Neural progenitor cell (in vitro differentiated cells): Measurements from ENCODE around the gene ZFPM1. TPM values are rescaled to one million over a fixed set of nuclear protein-coding genes. Genes with fewer than 3 reads are reported as not detected.

Experiments
- DNase-seq: peaks from one replicate; pipeline ENCODE4 v3.0.0-alpha.2; 2016; ENCODE audit warnings: low spot score
- H2AFZ ChIP-seq: fragments of 200-600 bp; sonication (generic); replicated peaks from 2 replicates; pipeline ENCODE4 v1.6.1; 2016; ENCODE audit warnings: antibody characterized with exemption
- H3F3A ChIP-seq: fragments of 200-600 bp; sonication (generic); 2 replicates; pipeline ENCODE4 v1.6.1; 2016; ENCODE audit warnings: antibody characterized with exemption, low read depth
- H3K27ac ChIP-seq: fragments of 200-600 bp; sonication (generic); 2 replicates; pipeline ENCODE4 v1.5.1; 2016; ENCODE audit warnings: mild to moderate bottlenecking
- H3K27me3 ChIP-seq: fragments of 200-600 bp; sonication (generic); 2 replicates; pipeline ENCODE4 v1.6.1; 2016; ENCODE audit warnings: mild to moderate bottlenecking, moderate library complexity
- H3K36me3 ChIP-seq: fragments of 200-600 bp; sonication (generic); 2 replicates; pipeline ENCODE4 v1.5.1; 2016
- H3K4me1 ChIP-seq: fragments of 200-600 bp; sonication (generic); 2 replicates; pipeline ENCODE4 v1.6.1; 2016; ENCODE audit warnings: mixed run types
- H3K4me2 ChIP-seq: fragments of 200-600 bp; sonication (generic); 2 replicates; pipeline ENCODE4 v1.6.1; 2016
- H3K4me3 ChIP-seq: fragments of 200-600 bp; sonication (generic); 2 replicates; pipeline ENCODE4 v1.5.1; 2016
- H3K79me2 ChIP-seq: fragments of 200-600 bp; sonication (generic); 2 replicates; pipeline ENCODE4 v1.6.1; 2016; ENCODE audit warnings: low read depth
- H3K9ac ChIP-seq: fragments of 200-600 bp; sonication (generic); 2 replicates; pipeline ENCODE4 v1.6.1; 2016
- H3K9me3 ChIP-seq: fragments of 200-600 bp; sonication (generic); 2 replicates; pipeline ENCODE4 v1.5.1; 2016; ENCODE audit warnings: low read depth
- H4K20me1 ChIP-seq: fragments of 200-600 bp; sonication (generic); 2 replicates; pipeline ENCODE4 v1.6.1; 2016; ENCODE audit warnings: low read depth
- H3K27ac Mint-ChIP-seq: 3 replicates; pipeline ENCODE4 v1.8.0; 2021; ENCODE audit warnings: mixed read lengths
- H3K27me3 Mint-ChIP-seq: 2 replicates; pipeline ENCODE4 v1.8.0; 2022; ENCODE audit warnings: low read depth, mild to moderate bottlenecking, inconsistent platforms, moderate library complexity, mixed read lengths; ENCODE audit not compliant: insufficient read depth
- H3K36me3 Mint-ChIP-seq: 3 replicates; pipeline ENCODE4 v1.8.0; 2021; ENCODE audit warnings: mixed read lengths
- H3K4me1 Mint-ChIP-seq: 3 replicates; pipeline ENCODE4 v1.8.0; 2021; ENCODE audit warnings: mixed read lengths
- H3K4me3 Mint-ChIP-seq: 3 replicates; pipeline ENCODE4 v1.8.0; 2021; ENCODE audit warnings: mild to moderate bottlenecking, moderate library complexity, mixed read lengths
- H3K9me3 Mint-ChIP-seq: 3 replicates; pipeline ENCODE4 v1.8.0; 2020; ENCODE audit warnings: mixed read lengths
- EZH2 ChIP-seq: fragments of 200-600 bp; sonication (generic); IDR thresholded peaks from 2 replicates; pipeline ENCODE4 v1.6.1; 2017; ENCODE audit warnings: antibody characterized with exemption, mild to moderate bottlenecking, moderate library complexity
- EZH2phosphoT487 ChIP-seq: fragments of 200-600 bp; sonication (generic); IDR thresholded peaks from 2 replicates; pipeline ENCODE4 v1.6.1; 2017; ENCODE audit warnings: antibody characterized with exemption
- total RNA-seq: library from RNA; depleted of rRNA; stranded (reverse); fragments of >200 nt; gene quantifications from 2 replicates; pipeline ENCODE4 v1.2.3, GENCODE V29; 2015; ENCODE audit warnings: low replicate concordance
- TF ChIP-seq, protein P1 (sequence below): fragments of 200-600 bp; sonication (generic); IDR thresholded peaks from 2 replicates; pipeline ENCODE4 v1.5.1; 2017; ENCODE audit warnings: antibody characterized with exemption, mild to moderate bottlenecking

ZFPM1 gene
- total RNA-seq, 1 donor from 2014 or later: 0.36 TPM

DNA sequence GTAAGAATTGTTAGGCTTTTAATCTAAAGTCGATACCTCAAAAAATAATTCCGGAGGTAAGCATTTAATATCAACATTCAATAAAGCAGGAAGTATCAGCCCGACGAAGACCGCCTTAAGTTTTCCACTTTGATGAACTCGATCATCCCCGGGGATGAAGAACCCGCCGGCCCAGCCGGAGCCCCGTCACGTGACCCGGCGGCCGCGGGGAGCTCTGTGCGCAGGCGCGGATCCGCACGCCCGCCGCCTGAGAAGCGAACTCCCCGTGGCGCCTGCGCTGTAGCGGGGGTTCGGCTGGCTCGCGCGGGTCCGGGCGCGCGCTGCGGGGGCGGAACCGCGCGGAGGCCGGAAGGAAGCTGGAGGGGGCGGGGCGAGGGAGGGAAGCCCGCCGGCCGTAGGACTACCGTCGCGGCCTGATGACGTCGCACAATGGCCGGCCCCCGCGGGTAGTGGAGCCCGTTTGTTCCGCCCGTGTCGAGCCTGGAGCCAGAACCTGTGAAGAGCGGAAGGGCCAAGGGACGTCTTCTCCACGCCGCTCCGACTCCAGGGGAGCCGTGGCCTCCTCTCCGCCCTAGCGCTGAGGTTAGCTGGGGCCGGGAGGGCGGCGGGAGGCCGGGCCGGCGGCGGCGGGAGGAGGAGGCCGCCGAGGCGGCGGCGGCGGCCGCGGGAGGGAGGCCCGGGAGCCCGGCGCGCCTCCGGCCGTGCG lies 117.1 kb downstream of the ZFPM1 start, which contains the start of gene ZC3H18:
ZC3H18 (plus strand) TSS at position 419 of the 706 bp plus-strand sequence. CDS start 6,721 bp downstream, outside the sequence.
- no peaks in the 10 kb centered on the region for H3K9me3 ChIP-seq
- H3K36me3 ChIP-seq: no peaks in the 10 kb centered on the region
- H3K27me3 Mint-ChIP-seq: no peaks in the 10 kb centered on the region
- H3K79me2 ChIP-seq: peaks cover 56% of the 10 kb centered on the region
- H3K9me3 Mint-ChIP-seq: no peaks in the 10 kb centered on the region
- peak within 1 kb of the TSS; percentile 95 for H3K4me3 Mint-ChIP-seq
- H3K4me2 ChIP-seq: peak within 1 kb of the TSS; percentile 91
- H3K4me1 Mint-ChIP-seq: peaks cover 34% of the 10 kb centered on the region
- peaks cover 5% of the 10 kb centered on the region for H3K36me3 Mint-ChIP-seq
- peak within 1 kb of the TSS; percentile 16 for H3K27ac Mint-ChIP-seq
- H3K27me3 ChIP-seq: no peaks in the 10 kb centered on the region
- H3K27ac ChIP-seq: peak within 1 kb of the TSS; percentile 80
- peak within 1 kb of the TSS; percentile 83 for H2AFZ ChIP-seq
- peak; percentile 99 for DNase-seq
- TF ChIP-seq EZH2phosphoT487 (no peak), EZH2 (no peak)
- TF ChIP-seq, protein P1, sequence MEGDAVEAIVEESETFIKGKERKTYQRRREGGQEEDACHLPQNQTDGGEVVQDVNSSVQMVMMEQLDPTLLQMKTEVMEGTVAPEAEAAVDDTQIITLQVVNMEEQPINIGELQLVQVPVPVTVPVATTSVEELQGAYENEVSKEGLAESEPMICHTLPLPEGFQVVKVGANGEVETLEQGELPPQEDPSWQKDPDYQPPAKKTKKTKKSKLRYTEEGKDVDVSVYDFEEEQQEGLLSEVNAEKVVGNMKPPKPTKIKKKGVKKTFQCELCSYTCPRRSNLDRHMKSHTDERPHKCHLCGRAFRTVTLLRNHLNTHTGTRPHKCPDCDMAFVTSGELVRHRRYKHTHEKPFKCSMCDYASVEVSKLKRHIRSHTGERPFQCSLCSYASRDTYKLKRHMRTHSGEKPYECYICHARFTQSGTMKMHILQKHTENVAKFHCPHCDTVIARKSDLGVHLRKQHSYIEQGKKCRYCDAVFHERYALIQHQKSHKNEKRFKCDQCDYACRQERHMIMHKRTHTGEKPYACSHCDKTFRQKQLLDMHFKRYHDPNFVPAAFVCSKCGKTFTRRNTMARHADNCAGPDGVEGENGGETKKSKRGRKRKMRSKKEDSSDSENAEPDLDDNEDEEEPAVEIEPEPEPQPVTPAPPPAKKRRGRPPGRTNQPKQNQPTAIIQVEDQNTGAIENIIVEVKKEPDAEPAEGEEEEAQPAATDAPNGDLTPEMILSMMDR: no peak
- H3K4me1 ChIP-seq: peaks cover 9% of the 10 kb centered on the region
- peaks cover 12% of the 10 kb centered on the region for H3F3A ChIP-seq
- peaks cover 44% of the 10 kb centered on the region for H4K20me1 ChIP-seq
- peak within 1 kb of the TSS; percentile 89 for H3K4me3 ChIP-seq
- peak within 1 kb of the TSS; percentile 90 for H3K9ac ChIP-seq

DNA sequence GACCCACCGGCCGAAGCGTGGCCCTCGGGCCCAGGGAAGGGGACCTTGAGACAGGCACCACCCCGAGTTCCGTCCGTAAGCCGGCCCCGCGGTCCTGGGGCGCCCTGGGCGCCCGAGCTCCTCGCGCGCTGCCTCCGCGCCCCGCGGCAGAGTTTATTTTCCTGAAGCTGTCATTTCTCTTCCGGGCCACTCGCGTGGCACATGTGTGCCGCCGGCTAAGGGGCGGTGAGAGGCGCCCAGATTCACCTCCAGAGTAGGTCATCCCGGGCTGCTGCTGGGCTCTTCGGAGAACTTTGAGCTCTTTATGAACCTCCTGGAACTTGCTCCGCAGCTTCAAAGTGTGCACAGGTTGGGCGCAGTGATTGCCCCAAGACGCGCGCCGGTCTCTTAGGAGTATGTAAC lies 117.6 kb downstream of the ZFPM1 start:
- H3K9me3 Mint-ChIP-seq: no peaks in the 10 kb centered on the region
- Histone ChIP-seq H3K9me3 (no peaks in the 10 kb centered on the region), H3K27ac (no peak overlapping the region), H3K36me3 (no peaks in the 10 kb centered on the region), H2AFZ (peak overlapping the region; percentile 83), H3K9ac (peak overlapping the region; percentile 90), H3K4me1 (peaks cover 9% of the 10 kb centered on the region), H3K79me2 (peaks cover 62% of the 10 kb centered on the region), H3K4me2 (peak overlapping the region; percentile 91), H3F3A (peaks cover 12% of the 10 kb centered on the region), H3K4me3 (peak overlapping the region; percentile 89), H4K20me1 (peaks cover 49% of the 10 kb centered on the region), H3K27me3 (no peaks in the 10 kb centered on the region)
- TF ChIP-seq EZH2 (no peak), EZH2phosphoT487 (no peak)
- TF ChIP-seq, protein P1: no peak
- H3K27me3 Mint-ChIP-seq: peaks cover 2% of the 10 kb centered on the region
- H3K4me3 Mint-ChIP-seq: peak overlapping the region; percentile 95
- H3K4me1 Mint-ChIP-seq: peaks cover 33% of the 10 kb centered on the region
- DNase-seq: peak; percentile 41
- H3K36me3 Mint-ChIP-seq: peaks cover 5% of the 10 kb centered on the region
- H3K27ac Mint-ChIP-seq: no peak overlapping the region

DNA sequence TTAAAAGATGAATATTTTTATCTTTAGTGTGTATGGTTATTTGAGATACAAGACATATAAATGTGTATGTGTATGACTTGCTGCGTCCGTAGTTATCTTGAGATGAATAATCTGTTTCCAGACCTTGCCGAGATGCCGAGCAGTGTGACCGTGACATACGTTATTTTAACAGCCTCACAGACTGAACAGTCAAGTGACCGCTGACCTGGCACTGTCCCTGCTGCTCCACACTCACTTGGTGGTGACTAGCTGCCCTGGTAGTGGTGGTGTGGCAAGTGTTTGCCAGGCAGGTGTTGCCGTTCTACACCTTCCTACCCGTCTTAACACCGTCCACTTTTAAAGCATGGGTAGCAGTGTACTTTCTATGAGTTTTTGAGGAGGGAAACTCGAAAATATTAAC lies 122.2 kb downstream of the ZFPM1 start:
- Histone ChIP-seq H3K36me3 (no peaks in the 10 kb centered on the region), H3K79me2 (peaks cover 99% of the 10 kb centered on the region), H4K20me1 (peaks cover 90% of the 10 kb centered on the region), H3K4me3 (no peak overlapping the region), H3K9me3 (no peaks in the 10 kb centered on the region), H3K9ac (no peak overlapping the region), H3F3A (peaks cover 9% of the 10 kb centered on the region), H3K4me2 (no peak overlapping the region), H3K4me1 (peaks cover 9% of the 10 kb centered on the region), H3K27ac (no peak overlapping the region), H3K27me3 (no peaks in the 10 kb centered on the region), H2AFZ (no peak overlapping the region)
- no peak for DNase-seq
- H3K36me3 Mint-ChIP-seq: peaks cover 18% of the 10 kb centered on the region
- H3K27ac Mint-ChIP-seq: no peak overlapping the region
- no peak for TF ChIP-seq EZH2
- TF ChIP-seq EZH2phosphoT487: no peak
- TF ChIP-seq, protein P1: no peak
- H3K4me3 Mint-ChIP-seq: peak overlapping the region; percentile 24
- peaks cover 17% of the 10 kb centered on the region for H3K4me1 Mint-ChIP-seq
- H3K9me3 Mint-ChIP-seq: no peaks in the 10 kb centered on the region
- H3K27me3 Mint-ChIP-seq: peaks cover 2% of the 10 kb centered on the region
